Astrocyte of the spinal cord (primary cell): Measurements from ENCODE around the gene MUC12.
"Not testable (repeated sequence)": the region's sequence is repeated elsewhere in the genome, so short reads cannot be mapped to it uniquely, and the experiment has no call there.

Experiments used
- DNase-seq: peaks from one replicate; pipeline ENCODE4 v3.0.0; 2011; ENCODE audit warnings: low read depth, low spot score
- H3K4me3 ChIP-seq: 2 replicates; pipeline ENCODE4 v1.5.1; 2011; ENCODE audit warnings: low read depth, mild to moderate bottlenecking, low read length, moderate library complexity
- CTCF ChIP-seq: IDR thresholded peaks from 2 replicates; pipeline ENCODE4 v1.5.1; 2012; ENCODE audit warnings: low read depth, mild to moderate bottlenecking, low read length, inconsistent platforms
- in situ Hi-C: cut with HindIII; loops from 2 replicates; pipeline ENCODE4 v1.10.0; 2017; ENCODE audit warnings: low sequenced_read_pairs

Gene MUC12

GRCh38 chr7:100991631-100992030 lies 22.3 kb downstream of the MUC12 start:
- H3K4me3 ChIP-seq: no peak overlapping the region
- no peak for DNase-seq
- TF ChIP-seq CTCF: no peak
- in situ Hi-C loops: no loop called here

GRCh38 chr7:100992280-100992679 lies 22.9 kb downstream of the MUC12 start:
- in situ Hi-C loops, DNase-seq, H3K4me3 ChIP-seq: not testable (repeated sequence)

- DNase-seq, H3K4me3 ChIP-seq, in situ Hi-C loops: not testable (repeated sequence)
Measured at GRCh38 chr7:100994671-100995070, 25.3 kb downstream of the MUC12 start.

- DNase-seq, in situ Hi-C loops, H3K4me3 ChIP-seq: not testable (repeated sequence)
Measured at GRCh38 chr7:100998530-100998929, 29.2 kb downstream of the MUC12 start.

- in situ Hi-C loops, DNase-seq, H3K4me3 ChIP-seq: not testable (repeated sequence)
Measured at GRCh38 chr7:100999334-100999733, 30.0 kb downstream of the MUC12 start.

GRCh38 chr7:101000025-101000424 lies 30.7 kb downstream of the MUC12 start:
- H3K4me3 ChIP-seq, in situ Hi-C loops, DNase-seq: not testable (repeated sequence)

GRCh38 chr7:101002333-101002732 lies 33.0 kb downstream of the MUC12 start:
- DNase-seq, H3K4me3 ChIP-seq, in situ Hi-C loops: not testable (repeated sequence)

GRCh38 chr7:101007361-101007760 lies 38.0 kb downstream of the MUC12 start:
- in situ Hi-C loops, H3K4me3 ChIP-seq, DNase-seq: not testable (repeated sequence)

- no peak for TF ChIP-seq CTCF
- in situ Hi-C loops: no loop called here
- no peak for DNase-seq
- H3K4me3 ChIP-seq: no peak overlapping the region
Measured at GRCh38 chr7:101009629-101010028, 40.3 kb downstream of the MUC12 start.

GRCh38 chr7:101012931-101013330 lies 43.6 kb downstream of the MUC12 start:
- H3K4me3 ChIP-seq: no peak overlapping the region
- TF ChIP-seq CTCF: no peak
- DNase-seq: no peak
- in situ Hi-C loops: no loop called here

GRCh38 chr7:101015626-101016025 lies 46.3 kb downstream of the MUC12 start:
- TF ChIP-seq CTCF: no peak
- H3K4me3 ChIP-seq: no peak overlapping the region
- in situ Hi-C loops: no loop called here
- DNase-seq: no peak
